Liver (tissue), 3 donors: ENCODE data around the gene SH3GL3.

Source experiments
- CTCF ChIP-seq: fragments of 150-350 bp; IDR thresholded peaks from 2 replicates; pipeline ENCODE4 v1.5.1; 2017; ENCODE audit warnings: improper control_type of control experiment, low read depth, low read length; ENCODE audit not compliant: missing input control
- EGR1 ChIP-seq, 2 donors: IDR thresholded peaks; 2 replicates each; pipeline ENCODE4 v1.6.1; 2016 to 2018; ENCODE audit warnings: antibody characterized with exemption in 2 of 2, low read depth in 2 of 2
- FOXA2 ChIP-seq: IDR thresholded peaks from 2 replicates; pipeline ENCODE4 v1.6.1; 2016; ENCODE audit warnings: antibody characterized with exemption
- GABPA ChIP-seq, 2 donors: IDR thresholded peaks in 1 of 2; conservative IDR thresholded peaks in 1 of 2; 2 replicates each; pipeline ENCODE4 v1.6.1; 2016; ENCODE audit warnings: antibody characterized with exemption in 2 of 2, mild to moderate bottlenecking in 1 of 2, moderate library complexity in 1 of 2
- HNF4A ChIP-seq, 2 donors: conservative IDR thresholded peaks; 2 replicates each; pipeline ENCODE4 v1.6.1; 2016; ENCODE audit warnings: antibody characterized with exemption in 2 of 2, mild to moderate bottlenecking in 2 of 2
- HNF4G ChIP-seq: IDR thresholded peaks from 2 replicates; pipeline ENCODE4 v1.6.1; 2016; ENCODE audit warnings: antibody characterized with exemption
- JUND ChIP-seq, 2 donors: IDR thresholded peaks; 2 replicates each; pipeline ENCODE4 v1.6.1; 2016; ENCODE audit warnings: antibody characterized with exemption in 2 of 2
- MAX ChIP-seq: IDR thresholded peaks from 2 replicates; pipeline ENCODE4 v1.6.1; 2016; ENCODE audit warnings: antibody characterized with exemption
- RAD21 ChIP-seq, 2 donors: IDR thresholded peaks; 2 replicates each; pipeline ENCODE4 v1.6.1; 2016; ENCODE audit warnings: antibody characterized with exemption in 2 of 2, mild to moderate bottlenecking in 2 of 2
- RXRA ChIP-seq, 2 donors: IDR thresholded peaks; 2 replicates each; pipeline ENCODE4 v1.6.1; 2017 to 2018; ENCODE audit warnings: antibody characterized with exemption in 2 of 2, mild to moderate bottlenecking in 1 of 2
- SP1 ChIP-seq: IDR thresholded peaks from 2 replicates; pipeline ENCODE4 v1.6.1; 2018; ENCODE audit warnings: antibody characterized with exemption, mild to moderate bottlenecking
- TAF1 ChIP-seq: conservative IDR thresholded peaks from 2 replicates; pipeline ENCODE4 v1.6.1; 2016; ENCODE audit warnings: antibody characterized with exemption, mild to moderate bottlenecking
- TF ChIP-seq, protein P1 (sequence below): IDR thresholded peaks from 2 replicates; pipeline ENCODE4 v1.6.1; 2016; ENCODE audit warnings: antibody characterized with exemption
- donor health status: healthy.
- donor health status: healthy.

- TF ChIP-seq, protein P1, sequence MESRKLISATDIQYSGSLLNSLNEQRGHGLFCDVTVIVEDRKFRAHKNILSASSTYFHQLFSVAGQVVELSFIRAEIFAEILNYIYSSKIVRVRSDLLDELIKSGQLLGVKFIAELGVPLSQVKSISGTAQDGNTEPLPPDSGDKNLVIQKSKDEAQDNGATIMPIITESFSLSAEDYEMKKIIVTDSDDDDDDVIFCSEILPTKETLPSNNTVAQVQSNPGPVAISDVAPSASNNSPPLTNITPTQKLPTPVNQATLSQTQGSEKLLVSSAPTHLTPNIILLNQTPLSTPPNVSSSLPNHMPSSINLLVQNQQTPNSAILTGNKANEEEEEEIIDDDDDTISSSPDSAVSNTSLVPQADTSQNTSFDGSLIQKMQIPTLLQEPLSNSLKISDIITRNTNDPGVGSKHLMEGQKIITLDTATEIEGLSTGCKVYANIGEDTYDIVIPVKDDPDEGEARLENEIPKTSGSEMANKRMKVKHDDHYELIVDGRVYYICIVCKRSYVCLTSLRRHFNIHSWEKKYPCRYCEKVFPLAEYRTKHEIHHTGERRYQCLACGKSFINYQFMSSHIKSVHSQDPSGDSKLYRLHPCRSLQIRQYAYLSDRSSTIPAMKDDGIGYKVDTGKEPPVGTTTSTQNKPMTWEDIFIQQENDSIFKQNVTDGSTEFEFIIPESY, result no peak
- TF ChIP-seq CTCF (no peak), HNF4G (no peak), MAX (no peak), RAD21 (IDR thresholded peaks at IDR 0.05) (no peak), HNF4A (conservative IDR thresholded peaks at IDR 0.05) (no peak), GABPA (IDR thresholded peaks at IDR 0.05 in 1 of 2, conservative IDR thresholded peaks at IDR 0.05 in 1 of 2) (no peak), EGR1 (IDR thresholded peaks at IDR 0.05; ENCODE audit: low read depth in 2 of 2) (no peak), TAF1 (no peak), RXRA (IDR thresholded peaks at IDR 0.05) (no peak), SP1 (no peak), FOXA2 (no peak), JUND (IDR thresholded peaks at IDR 0.05) (no peak)
Observed at GRCh38 chr15:83404121-83404520, 43.0 kb upstream of the SH3GL3 start.
